Measurements from ENCODE around the gene SLIRP. TPM values are rescaled to one million over a fixed set of nuclear protein-coding genes. Genes with fewer than 3 reads are reported as not detected.
A peak's percentile ranks its signal among the peaks of the same experiment; 100 is the strongest.
"Not testable (repeated sequence)": the region's sequence is repeated elsewhere in the genome, so short reads cannot be mapped to it uniquely, and the experiment has no call there.

Gene SLIRP
- 100 to 1,000 TPM; 152 to 167 (median 154) TPM for total RNA-seq
- 610 TPM for polyA plus RNA-seq
- long read RNA-seq, donor 1, transcript SLIRP-209 (4 exons, 408 nt): major isoform, 69 of 82 reads
- long read RNA-seq, donor 1, partial matches to known transcripts: 0 of 82 reads
- long read RNA-seq, donor 1, other reads (novel, unspliced or antisense): 8 of 82 reads
- long read RNA-seq, donor 2, transcript SLIRP-209 (4 exons, 408 nt): major isoform, 78 of 80 reads
- long read RNA-seq, donor 2, partial matches to known transcripts: 0 of 80 reads
- long read RNA-seq, donor 2, other reads (novel, unspliced or antisense): 0 of 80 reads
- long read RNA-seq, donor 3, transcript SLIRP-208 (3 exons, 450 nt): minor isoform, 5 of 40 reads
- long read RNA-seq, donor 3, transcript SLIRP-210 (4 exons, 725 nt): minor isoform, 6 of 40 reads
- long read RNA-seq, donor 3, transcript SLIRP-209 (4 exons, 408 nt): major isoform, 22 of 40 reads
- long read RNA-seq, donor 3, partial matches to known transcripts: 0 of 40 reads
- long read RNA-seq, donor 3, other reads (novel, unspliced or antisense): 3 of 40 reads
- long read RNA-seq, donor 4, transcript SLIRP-209 (4 exons, 408 nt): major isoform, 43 of 46 reads
- long read RNA-seq, donor 4, partial matches to known transcripts: 0 of 46 reads
- long read RNA-seq, donor 4, other reads (novel, unspliced or antisense): 2 of 46 reads

DNA sequence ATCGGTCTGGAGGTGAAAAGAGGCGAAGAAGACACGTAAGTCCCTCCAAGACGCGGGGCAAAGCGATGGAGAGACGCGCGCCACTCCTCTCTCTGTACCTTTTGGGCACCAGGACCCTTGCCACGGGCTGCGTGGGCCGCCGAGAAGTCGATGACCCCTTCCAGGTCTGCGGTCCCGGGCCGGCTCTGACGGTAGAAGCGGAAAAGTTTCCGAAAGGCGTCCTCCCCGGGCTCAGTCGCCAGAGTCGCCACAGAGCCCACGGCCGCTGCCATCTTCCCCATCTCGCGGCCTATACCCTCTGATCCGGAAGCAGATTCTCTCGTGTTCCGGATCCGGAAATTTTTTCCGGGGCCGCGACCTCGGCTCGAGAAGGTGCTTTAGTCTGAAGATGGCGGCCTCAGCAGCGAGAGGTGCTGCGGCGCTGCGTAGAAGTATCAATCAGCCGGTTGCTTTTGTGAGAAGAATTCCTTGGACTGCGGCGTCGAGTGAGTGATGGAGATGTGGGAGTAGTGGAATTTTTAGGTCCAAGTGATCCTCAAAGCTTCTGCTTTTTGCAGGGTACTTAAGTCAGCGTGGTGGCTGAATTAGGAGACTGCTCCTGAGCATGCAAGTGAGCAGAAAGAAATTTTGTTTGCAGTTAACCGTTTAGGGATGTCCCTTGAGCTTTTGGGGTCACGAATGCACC, at the start of gene SLIRP, which contains the start of gene ALKBH1:
TSS of gene SLIRP (plus strand) at position 380 of the 685 bp plus-strand sequence. CDS start at position 389, 9 bp downstream.
TSS of gene ALKBH1 (minus strand) at position 300 of the 685 bp plus-strand sequence. CDS start at position 281, 19 bp downstream.
- WGBS: under 1% methylated on average over 49 of the region's 49 CpGs
- Histone ChIP-seq H3K4me3 (ENCODE audit: low read length) (peak within 1 kb of the TSS; percentile 100), H3K9me3 (ENCODE audit: control insufficient read depth, low read length) (no peaks in the 10 kb centered on the region), H3K4me1 (ENCODE audit: control insufficient read depth, insufficient read depth, low read length) (peaks cover 3% of the 10 kb centered on the region), H3K27me3 (ENCODE audit: control insufficient read depth, insufficient read depth) (no peaks in the 10 kb centered on the region), H3K27ac (ENCODE audit: low read length) (peak within 1 kb of the TSS; percentile 89)
- intact Hi-C loops (cut with DNase I): no loop called here
- ATAC-seq: peak; percentile 97 to 98
- DNase-seq: peak; percentile 88 to 94 (median 92)

DNA sequence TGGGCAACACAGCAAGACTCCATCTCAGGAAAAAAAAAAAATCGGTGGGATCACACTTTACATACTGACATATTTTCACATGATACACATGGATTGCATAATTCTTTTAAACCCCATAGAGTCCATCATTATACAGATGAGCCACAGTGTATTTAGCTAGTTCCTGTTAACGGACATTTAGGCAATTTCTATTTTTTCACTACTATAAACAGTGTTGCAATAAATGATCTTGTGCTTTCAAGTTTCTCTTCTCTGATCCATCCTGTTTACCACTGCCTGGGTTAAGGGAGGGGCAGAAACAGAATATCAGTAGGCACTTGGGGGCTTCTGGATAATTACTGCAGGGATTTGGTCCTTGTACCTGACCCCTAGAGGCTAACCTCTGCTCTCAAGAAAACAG, 48.1 kb upstream of the SLIRP start:
- Histone ChIP-seq H3K9me3 (ENCODE audit: control insufficient read depth, low read length) (no peaks in the 10 kb centered on the region), H3K4me1 (ENCODE audit: control insufficient read depth, insufficient read depth, low read length) (no peaks in the 10 kb centered on the region), H3K4me3 (ENCODE audit: low read length) (no peak overlapping the region), H3K27me3 (ENCODE audit: control insufficient read depth, insufficient read depth) (no peaks in the 10 kb centered on the region), H3K27ac (ENCODE audit: low read length) (no peak overlapping the region)
- DNase-seq (no peak), ATAC-seq (no peak)
- 82% methylated on average over 2 of the region's 2 CpGs for WGBS
- intact Hi-C loops (cut with DNase I): no loop called here

DNA sequence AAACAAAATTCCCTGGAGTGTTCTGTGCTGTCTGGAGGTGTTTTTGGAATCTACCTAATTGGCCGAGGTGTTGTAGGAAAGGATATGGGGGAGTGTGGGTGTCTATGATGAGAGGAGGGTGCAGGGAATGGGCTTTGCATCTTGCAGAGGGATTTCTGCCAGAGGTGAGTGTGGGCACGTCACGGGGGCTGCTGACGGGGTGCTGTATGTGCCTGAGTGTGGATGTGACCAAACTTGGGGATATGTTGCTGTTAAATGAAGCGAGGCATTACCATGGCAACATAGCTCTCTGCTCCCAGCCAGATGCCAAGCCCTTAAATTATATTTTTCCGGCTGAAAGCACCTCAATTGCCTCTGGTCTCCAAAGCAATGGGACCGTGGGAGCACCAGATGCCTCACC, 47.1 kb upstream of the SLIRP start:
- Histone ChIP-seq H3K27me3 (ENCODE audit: control insufficient read depth, insufficient read depth) (no peaks in the 10 kb centered on the region), H3K4me1 (ENCODE audit: control insufficient read depth, insufficient read depth, low read length) (no peaks in the 10 kb centered on the region), H3K27ac (ENCODE audit: low read length) (no peak overlapping the region), H3K9me3 (ENCODE audit: control insufficient read depth, low read length) (no peaks in the 10 kb centered on the region), H3K4me3 (ENCODE audit: low read length) (no peak overlapping the region)
- ATAC-seq: no peak
- no peak for DNase-seq
- WGBS: 78% methylated on average over 7 of the region's 7 CpGs
- intact Hi-C loops (cut with DNase I): no loop called here

DNA sequence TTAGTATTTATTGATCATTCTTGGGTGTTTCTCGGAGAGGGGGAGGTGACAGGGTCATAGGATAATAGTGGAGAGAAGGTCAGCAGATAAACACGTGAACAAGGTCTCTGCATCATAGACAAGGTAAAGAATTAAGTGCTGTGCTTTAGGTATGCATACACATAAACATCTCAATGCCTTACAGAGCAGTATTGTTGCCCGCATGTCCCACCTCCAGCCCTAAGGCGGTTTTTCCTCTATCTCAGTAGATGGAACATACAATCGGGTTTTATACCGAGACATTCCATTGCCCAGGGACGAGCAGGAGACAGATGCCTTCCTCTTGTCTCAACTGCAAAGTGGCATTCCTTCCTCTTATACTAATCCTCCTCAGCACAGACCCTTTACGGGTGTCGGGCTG, 46.3 kb upstream of the SLIRP start:
- H3K4me1 ChIP-seq (ENCODE audit: control insufficient read depth, insufficient read depth, low read length); H3K9me3 ChIP-seq (ENCODE audit: control insufficient read depth, low read length); H3K27me3 ChIP-seq (ENCODE audit: control insufficient read depth, insufficient read depth); DNase-seq; H3K4me3 ChIP-seq (ENCODE audit: low read length); ATAC-seq; intact Hi-C loops (cut with DNase I); H3K27ac ChIP-seq (ENCODE audit: low read length): not testable (repeated sequence)
- WGBS: 50% methylated on average over 9 of the region's 9 CpGs

DNA sequence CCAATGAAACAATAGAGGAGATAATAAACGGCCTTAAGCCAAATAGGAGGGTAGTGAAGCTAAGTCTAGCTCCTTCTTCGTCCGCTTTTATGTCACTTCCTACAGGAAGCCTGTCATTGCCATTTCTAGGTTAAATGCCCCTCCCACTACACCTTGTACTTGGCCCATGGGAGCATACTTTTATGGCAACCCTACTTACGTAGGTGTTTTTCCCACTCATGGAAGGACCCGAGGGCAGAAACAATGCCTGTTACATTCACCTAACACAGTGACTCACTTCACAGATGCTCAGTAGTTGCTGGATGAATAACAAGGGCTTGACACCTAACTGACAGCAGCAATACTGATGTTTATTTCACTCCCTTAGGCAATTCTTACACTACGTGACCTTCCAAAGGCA, 44.6 kb upstream of the SLIRP start:
- no peak overlapping the region for H3K4me3 ChIP-seq (ENCODE audit: low read length)
- H3K9me3 ChIP-seq (ENCODE audit: control insufficient read depth, low read length): no peaks in the 10 kb centered on the region
- DNase-seq: no peak
- H3K27me3 ChIP-seq (ENCODE audit: control insufficient read depth, insufficient read depth): no peaks in the 10 kb centered on the region
- no peaks in the 10 kb centered on the region for H3K4me1 ChIP-seq (ENCODE audit: control insufficient read depth, insufficient read depth, low read length)
- H3K27ac ChIP-seq (ENCODE audit: low read length): no peak overlapping the region
- intact Hi-C loops (cut with DNase I): no loop called here
- ATAC-seq: peak in 1 of 2 donors; percentile 88
- 61% methylated on average over 6 of the region's 6 CpGs for WGBS

DNA sequence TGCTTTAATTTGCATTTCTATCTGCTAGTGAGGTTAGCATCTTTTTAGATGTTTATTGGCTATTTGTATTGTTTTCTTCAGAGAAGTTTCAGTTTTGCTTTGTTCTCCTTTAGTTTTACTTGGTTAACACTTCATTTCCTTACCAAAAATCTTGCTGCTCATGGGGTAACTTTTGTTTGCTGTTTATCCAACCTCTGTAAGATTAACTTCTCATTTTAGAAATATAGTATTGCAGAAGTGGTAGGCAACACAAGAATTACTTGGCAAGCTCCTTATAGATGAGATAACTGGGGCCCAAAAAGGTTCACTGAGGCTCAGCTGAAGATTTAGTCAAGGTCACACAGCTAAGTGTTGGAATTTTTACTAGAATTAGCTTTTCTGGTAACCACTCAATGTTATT, 40.6 kb upstream of the SLIRP start:
- ATAC-seq (no peak), DNase-seq (no peak)
- Histone ChIP-seq H3K27me3 (ENCODE audit: control insufficient read depth, insufficient read depth) (no peaks in the 10 kb centered on the region), H3K27ac (ENCODE audit: low read length) (no peak overlapping the region), H3K4me3 (ENCODE audit: low read length) (no peak overlapping the region), H3K4me1 (ENCODE audit: control insufficient read depth, insufficient read depth, low read length) (no peaks in the 10 kb centered on the region), H3K9me3 (ENCODE audit: control insufficient read depth, low read length) (no peaks in the 10 kb centered on the region)
- intact Hi-C loops (cut with DNase I): no loop called here

DNA sequence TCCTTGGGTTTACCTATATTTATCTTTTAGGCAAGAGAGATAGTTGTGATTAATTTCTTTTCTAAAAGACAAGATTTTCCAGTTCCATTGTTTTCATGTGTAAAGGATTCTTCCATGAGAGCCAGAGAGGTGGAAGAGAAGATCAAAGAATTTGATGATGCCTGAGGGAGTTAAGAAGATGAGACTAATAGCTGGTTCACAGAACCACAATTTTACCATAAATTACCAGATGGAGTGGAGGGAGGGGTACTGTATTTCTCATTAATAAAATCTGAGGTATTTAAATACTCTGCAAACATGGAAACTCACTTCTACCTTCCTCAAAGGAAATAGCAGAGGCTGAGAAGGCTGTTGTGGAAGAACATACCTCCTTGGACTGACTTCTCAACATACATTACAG, 34.7 kb upstream of the SLIRP start:
- Histone ChIP-seq H3K9me3 (ENCODE audit: control insufficient read depth, low read length) (no peaks in the 10 kb centered on the region), H3K27ac (ENCODE audit: low read length) (no peak overlapping the region), H3K4me1 (ENCODE audit: control insufficient read depth, insufficient read depth, low read length) (no peaks in the 10 kb centered on the region), H3K27me3 (ENCODE audit: control insufficient read depth, insufficient read depth) (no peaks in the 10 kb centered on the region), H3K4me3 (ENCODE audit: low read length) (no peak overlapping the region)
- intact Hi-C loops (cut with DNase I): no loop called here
- DNase-seq (no peak), ATAC-seq (no peak)

DNA sequence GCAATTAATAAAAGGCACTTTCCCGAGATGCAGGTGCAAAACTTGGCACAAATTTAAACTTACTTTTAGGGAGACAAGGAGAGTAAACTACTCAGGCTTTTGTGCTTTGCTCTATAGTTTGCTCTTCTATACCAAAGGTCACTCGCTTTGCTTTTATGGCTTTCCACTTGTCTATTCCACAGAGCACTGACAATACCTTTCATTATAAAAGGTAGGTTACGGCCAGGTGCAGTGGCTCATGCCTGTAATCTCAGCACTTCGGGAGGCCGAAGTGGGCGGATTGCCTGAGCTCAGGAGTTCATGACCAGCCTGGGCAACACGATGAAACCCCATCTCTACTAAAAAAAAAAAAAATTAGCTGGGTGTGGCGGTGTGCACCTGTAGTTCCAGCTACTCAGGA, 33.0 kb upstream of the SLIRP start:
- H3K4me1 ChIP-seq (ENCODE audit: control insufficient read depth, insufficient read depth, low read length): no peaks in the 10 kb centered on the region
- no peaks in the 10 kb centered on the region for H3K27me3 ChIP-seq (ENCODE audit: control insufficient read depth, insufficient read depth)
- ATAC-seq (no peak), DNase-seq (no peak)
- no peak overlapping the region for H3K4me3 ChIP-seq (ENCODE audit: low read length)
- H3K9me3 ChIP-seq (ENCODE audit: control insufficient read depth, low read length): no peaks in the 10 kb centered on the region
- H3K27ac ChIP-seq (ENCODE audit: low read length): no peak overlapping the region
- intact Hi-C loops (cut with DNase I): no loop called here
- WGBS: 93% methylated on average over 8 of the region's 8 CpGs

DNA sequence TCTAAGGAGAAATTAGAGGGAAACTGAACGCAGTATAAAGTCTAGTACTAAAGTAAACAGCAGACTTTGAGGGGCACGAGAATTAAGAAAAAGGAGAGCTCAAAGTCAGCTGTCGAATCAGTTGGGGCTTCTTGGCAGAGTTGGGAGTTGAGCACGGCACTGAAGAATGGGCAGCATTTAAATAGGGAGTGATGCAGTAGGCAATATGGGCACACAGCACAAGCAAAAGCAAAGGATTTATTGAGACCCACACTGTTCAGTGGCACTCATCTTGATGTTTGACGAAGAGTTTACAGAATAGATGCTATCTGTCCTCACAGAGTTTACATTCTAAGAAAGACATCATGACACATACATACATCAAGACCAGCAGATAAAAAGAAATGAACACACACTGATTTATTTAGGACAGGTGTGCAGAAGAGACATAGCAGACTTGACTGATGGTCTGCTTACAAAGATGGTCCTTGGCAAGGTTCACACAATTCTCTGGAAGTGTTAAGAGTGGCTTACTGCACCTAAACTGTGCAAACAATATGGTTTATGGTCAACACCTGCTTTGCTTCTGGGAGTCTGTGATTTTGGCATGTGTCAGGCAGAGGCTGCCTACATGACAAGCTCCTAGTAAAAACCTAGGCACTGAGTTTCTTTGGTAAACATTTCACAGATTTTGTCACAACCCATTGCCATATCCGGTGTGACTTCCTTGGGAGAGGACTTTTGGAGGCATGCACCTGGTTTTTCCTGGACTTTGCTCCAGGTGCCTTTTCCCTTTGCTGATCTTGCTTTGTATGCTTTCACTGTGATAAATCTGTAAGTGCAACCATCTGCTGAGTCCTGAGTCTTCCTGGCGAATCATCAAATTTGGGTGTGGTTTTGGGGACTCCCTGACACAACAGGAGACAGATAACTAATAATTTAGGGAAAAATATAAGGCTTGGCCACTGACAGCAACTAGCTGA, 26.4 kb upstream of the SLIRP start:
- no peak overlapping the region for H3K27ac ChIP-seq (ENCODE audit: low read length)
- ATAC-seq: no peak
- DNase-seq: no peak
- H3K4me3 ChIP-seq (ENCODE audit: low read length): no peak overlapping the region
- H3K27me3 ChIP-seq (ENCODE audit: control insufficient read depth, insufficient read depth): no peaks in the 10 kb centered on the region
- intact Hi-C loops (cut with DNase I): no loop called here
- 93% methylated on average over 7 of the region's 7 CpGs for WGBS
- H3K4me1 ChIP-seq (ENCODE audit: control insufficient read depth, insufficient read depth, low read length): no peaks in the 10 kb centered on the region
- no peaks in the 10 kb centered on the region for H3K9me3 ChIP-seq (ENCODE audit: control insufficient read depth, low read length)

DNA sequence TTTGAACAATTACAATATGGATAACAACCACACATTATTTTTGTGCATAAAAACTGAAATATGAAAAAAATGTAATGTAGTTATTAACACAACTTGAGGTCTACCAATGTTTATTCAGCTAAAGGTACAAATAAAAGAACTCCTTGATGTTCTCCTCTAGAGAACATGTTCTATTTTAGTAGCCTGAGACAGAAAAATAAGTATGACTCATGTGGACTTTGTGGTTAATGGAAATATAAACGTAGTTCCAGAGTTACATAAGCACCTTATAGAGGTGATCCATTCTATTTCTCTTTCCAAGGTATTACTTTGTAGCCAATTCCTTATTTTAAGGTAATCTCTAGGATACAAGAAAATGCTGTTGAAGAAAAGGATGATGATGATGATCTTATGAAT, 25.7 kb upstream of the SLIRP start:
- Histone ChIP-seq H3K9me3 (ENCODE audit: control insufficient read depth, low read length) (no peaks in the 10 kb centered on the region), H3K4me1 (ENCODE audit: control insufficient read depth, insufficient read depth, low read length) (no peaks in the 10 kb centered on the region), H3K27me3 (ENCODE audit: control insufficient read depth, insufficient read depth) (no peaks in the 10 kb centered on the region), H3K27ac (ENCODE audit: low read length) (no peak overlapping the region), H3K4me3 (ENCODE audit: low read length) (no peak overlapping the region)
- WGBS: 53% methylated on average over 1 of the region's 1 CpG
- no peak for DNase-seq
- ATAC-seq: no peak
- intact Hi-C loops (cut with DNase I): no loop called here

All from right cardiac atrium (tissue), 5 donors.